Tibial artery (tissue), 4 donors: ENCODE measurements around the gene CDH18.
"Not testable (repeated sequence)": the region's sequence is repeated elsewhere in the genome, so short reads cannot be mapped to it uniquely, and the experiment has no call there.

Experiments
- DNase-seq, 2 donors: peaks; one replicate each; pipeline ENCODE4 v3.0.0-alpha.2; 2019
- H3K27ac ChIP-seq, 2 donors: fragments of 200-600 bp; sonication (generic) in 1 of 2; 1 replicate in 1 of 2; 2 replicates in 1 of 2; pipeline ENCODE4 v1.5.1; 2018 to 2019; ENCODE audit warnings: mild to moderate bottlenecking in 1 of 2
- H3K27me3 ChIP-seq, 2 donors: fragments of 200-600 bp; sonication (generic) in 1 of 2; one replicate each; pipeline versions ENCODE4 v1.5.1 to v1.6.0; 2016 to 2019
- H3K36me3 ChIP-seq, 3 donors: fragments of 200-600 bp; sonication (generic) in 2 of 3; one replicate each; pipeline ENCODE4 v1.5.1; 2016 to 2019; ENCODE audit warnings: mild to moderate bottlenecking in 2 of 3
- H3K4me1 ChIP-seq, 4 donors: fragments of 200-600 bp; sonication (generic) in 2 of 4; 1 replicate in 3 of 4; 2 replicates in 1 of 4; pipeline ENCODE4 v1.5.1; 2016 to 2019
- H3K4me3 ChIP-seq, 2 donors: fragments of 200-600 bp; sonication (generic) in 1 of 2; 1 replicate in 1 of 2; 2 replicates in 1 of 2; pipeline ENCODE4 v1.5.1; 2018 to 2019; ENCODE audit warnings: mild to moderate bottlenecking in 2 of 2
- H3K9me3 ChIP-seq, 3 donors: fragments of 200-600 bp; sonication (generic) in 1 of 3; one replicate each; pipeline ENCODE4 v1.5.1; 2016 to 2019
- CTCF ChIP-seq, 2 experiments: fragments of 200-600 bp in 1 of 2; fragments of 450-650 bp in 1 of 2; IDR thresholded peaks; one replicate each; pipeline ENCODE4 v1.5.1; 2017 to 2019; ENCODE audit warnings: antibody characterized with exemption in 2 of 2, mild to moderate bottlenecking in 1 of 2, moderate library complexity in 1 of 2
- intact Hi-C: fragments of 100-400 bp; cut with DNase I; formaldehyde crosslinking; loops from one replicate; pipeline ENCODE4 v1.15.0; 2023; ENCODE audit warnings: low total_unique reads

The CDH18 gene

DNA sequence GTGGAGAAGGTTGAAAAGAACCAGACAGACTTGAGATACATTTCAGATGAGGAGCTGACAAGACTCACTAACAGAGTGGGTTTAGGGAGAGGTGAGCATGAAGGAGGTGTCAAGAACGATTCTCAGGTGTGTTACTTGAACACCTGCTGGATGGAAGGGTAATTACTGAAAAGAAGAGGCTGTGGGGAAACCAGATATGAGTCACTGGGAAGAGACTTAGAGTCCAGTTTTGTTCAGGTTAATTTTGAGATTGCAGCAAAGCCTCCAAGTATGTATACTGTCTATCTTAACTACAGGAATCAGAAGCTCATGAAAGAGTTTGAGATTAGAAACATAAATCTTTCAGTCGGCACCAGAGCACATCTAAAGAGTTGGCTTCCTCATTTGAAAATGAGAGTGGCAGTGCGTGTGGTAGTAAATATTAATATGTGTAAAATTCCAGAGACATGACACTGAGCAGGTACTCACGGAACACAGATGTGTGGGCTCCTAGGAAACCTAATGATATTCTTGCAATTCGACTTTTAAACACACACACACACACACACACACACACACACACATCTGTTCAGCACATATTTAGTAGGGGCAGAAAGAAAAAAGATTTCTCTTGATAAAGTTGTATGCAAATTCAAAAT is 197.1 kb downstream of the CDH18 start:
- intact Hi-C loops: no loop called here
- H3K27ac ChIP-seq: no peak overlapping the region
- H3K4me1 ChIP-seq: no peaks in the 10 kb centered on the region
- H3K36me3 ChIP-seq: no peaks in the 10 kb centered on the region
- TF ChIP-seq CTCF (IDR thresholded peaks at IDR 0.05): no peak
- H3K9me3 ChIP-seq: no peaks in the 10 kb centered on the region
- DNase-seq: no peak
- no peak overlapping the region for H3K4me3 ChIP-seq
- H3K27me3 ChIP-seq: no peaks in the 10 kb centered on the region

- Histone ChIP-seq H3K9me3 (no peaks in the 10 kb centered on the region), H3K36me3 (no peaks in the 10 kb centered on the region), H3K27me3 (no peaks in the 10 kb centered on the region), H3K4me3 (no peak overlapping the region), H3K27ac (no peak overlapping the region), H3K4me1 (no peaks in the 10 kb centered on the region)
- no peak for TF ChIP-seq CTCF (IDR thresholded peaks at IDR 0.05)
- no peak for DNase-seq
- intact Hi-C loops: no loop called here
Measured at GRCh38 chr5:19782566-19782965, 205.4 kb downstream of the CDH18 start.

DNA sequence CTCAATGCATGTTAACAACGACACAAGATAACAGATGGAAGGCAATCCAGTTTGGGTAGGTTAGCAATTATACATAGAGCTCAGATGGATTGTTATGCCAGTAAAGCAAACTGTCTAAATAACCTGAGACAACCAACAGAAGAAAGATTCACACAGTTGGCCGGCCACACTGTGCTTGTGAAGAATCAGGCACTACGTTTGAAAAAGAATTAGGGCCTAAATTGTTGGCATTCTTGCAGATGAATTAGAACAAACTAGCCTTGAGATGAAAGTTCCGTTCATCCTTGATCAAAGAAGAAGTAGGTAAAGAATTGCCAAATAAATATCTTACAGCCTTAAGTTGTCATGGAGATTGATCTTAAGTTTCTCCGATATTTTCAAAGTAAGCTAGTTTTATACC is 210.6 kb downstream of the CDH18 start:
- no peak for DNase-seq
- no peaks in the 10 kb centered on the region for H3K4me1 ChIP-seq
- no peak overlapping the region for H3K27ac ChIP-seq
- H3K4me3 ChIP-seq: no peak overlapping the region
- intact Hi-C loops: no loop called here
- H3K9me3 ChIP-seq: no peaks in the 10 kb centered on the region
- no peaks in the 10 kb centered on the region for H3K27me3 ChIP-seq
- H3K36me3 ChIP-seq: no peaks in the 10 kb centered on the region
- TF ChIP-seq CTCF (IDR thresholded peaks at IDR 0.05): no peak

GRCh38 chr5:19776886-19777285 is 211.1 kb downstream of the CDH18 start:
- H3K4me3 ChIP-seq, DNase-seq, H3K27ac ChIP-seq, intact Hi-C loops, H3K9me3 ChIP-seq, H3K4me1 ChIP-seq, H3K27me3 ChIP-seq, H3K36me3 ChIP-seq: not testable (repeated sequence)

GRCh38 chr5:19771174-19771835 is 216.7 kb downstream of the CDH18 start:
- no peak for DNase-seq
- intact Hi-C loops: no loop called here
- H3K36me3 ChIP-seq: no peaks in the 10 kb centered on the region
- no peak overlapping the region for H3K4me3 ChIP-seq
- no peak overlapping the region for H3K27ac ChIP-seq
- no peak for TF ChIP-seq CTCF (IDR thresholded peaks at IDR 0.05)
- H3K27me3 ChIP-seq: no peaks in the 10 kb centered on the region
- no peaks in the 10 kb centered on the region for H3K4me1 ChIP-seq
- H3K9me3 ChIP-seq: no peaks in the 10 kb centered on the region

DNA sequence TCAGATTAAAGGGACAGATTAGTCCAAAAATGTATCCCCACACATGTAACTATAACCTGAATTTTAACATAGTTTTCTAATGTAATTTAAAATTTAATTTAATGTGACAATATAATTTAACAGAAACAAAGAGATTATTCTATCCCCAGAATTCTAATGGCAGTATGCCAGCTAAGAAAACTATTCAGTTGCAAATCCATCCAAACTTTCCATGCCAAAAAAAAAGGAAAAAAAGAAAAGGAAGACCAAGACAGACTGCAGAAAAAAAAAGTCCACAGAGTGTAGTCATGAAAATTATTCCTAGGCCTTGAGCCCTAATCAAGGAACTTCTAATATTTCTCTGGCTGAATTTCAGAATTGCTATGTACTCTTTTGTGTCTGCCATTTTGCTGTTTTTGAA is 217.6 kb downstream of the CDH18 start:
- no peaks in the 10 kb centered on the region for H3K36me3 ChIP-seq
- intact Hi-C loops: no loop called here

More for the DNA sequence above, 217.6 kb downstream of the CDH18 start:
- H3K4me3 ChIP-seq: no peak overlapping the region
- no peak overlapping the region for H3K27ac ChIP-seq
- DNase-seq: no peak
- TF ChIP-seq CTCF (IDR thresholded peaks at IDR 0.05): no peak
- no peaks in the 10 kb centered on the region for H3K27me3 ChIP-seq
- H3K4me1 ChIP-seq: no peaks in the 10 kb centered on the region
- H3K9me3 ChIP-seq: no peaks in the 10 kb centered on the region
